Glutamatergic neuron (in vitro differentiated cells): ENCODE data around the gene PRKG1. TPM values are rescaled to one million over a fixed set of nuclear protein-coding genes. Genes with fewer than 3 reads are reported as not detected.

Experiments
- DNase-seq: peaks from one replicate; pipeline ENCODE4 v3.0.0; 2022
- H3K27ac Mint-ChIP-seq: one replicate; pipeline ENCODE4 v1.8.0; 2020; ENCODE audit warnings: mild to moderate bottlenecking, mixed read lengths, inconsistent platforms; ENCODE audit not compliant: unreplicated experiment
- H3K27me3 Mint-ChIP-seq: one replicate; pipeline ENCODE4 v1.8.0; 2020; ENCODE audit warnings: mild to moderate bottlenecking, moderate library complexity, mixed read lengths, inconsistent platforms; ENCODE audit not compliant: unreplicated experiment
- H3K36me3 Mint-ChIP-seq: one replicate; pipeline ENCODE4 v1.8.0; 2020; ENCODE audit warnings: mild to moderate bottlenecking, mixed read lengths, inconsistent platforms; ENCODE audit not compliant: unreplicated experiment
- H3K4me1 Mint-ChIP-seq: one replicate; pipeline ENCODE4 v1.8.0; 2020; ENCODE audit warnings: mild to moderate bottlenecking, low read depth, mixed read lengths, inconsistent platforms; ENCODE audit not compliant: unreplicated experiment
- H3K4me3 Mint-ChIP-seq: one replicate; pipeline ENCODE4 v1.8.0; 2020; ENCODE audit warnings: mild to moderate bottlenecking, mixed read lengths, inconsistent platforms; ENCODE audit not compliant: unreplicated experiment
- H3K9me3 Mint-ChIP-seq: one replicate; pipeline ENCODE4 v1.8.0; 2020; ENCODE audit warnings: mild to moderate bottlenecking, moderate library complexity, mixed read lengths, inconsistent platforms; ENCODE audit not compliant: unreplicated experiment
- CTCF ChIP-seq: fragments of 200-600 bp; sonication (generic); IDR thresholded peaks from one replicate; pipeline ENCODE4 v1.5.0; 2021; ENCODE audit not compliant: partially characterized antibody, unreplicated experiment
- total RNA-seq: library from RNA; stranded (reverse); fragmentation: NEBNext Ultra II Directional; extraction: Animal tissue kit (Norgen Biotek cat#: 25700); gene quantifications from one replicate; pipeline ENCODE4 v1.2.1, GENCODE V29; 2021; ENCODE audit not compliant: unreplicated experiment

PRKG1 gene
- total RNA-seq, 1 donor from 2014 or later: 52.7 TPM

GRCh38 chr10:51171946-51172345 lies 97.7 kb downstream of the PRKG1 start:
- Mint-ChIP-seq H3K27ac (no peak overlapping the region), H3K4me3 (no peak overlapping the region), H3K9me3 (no peaks in the 10 kb centered on the region), H3K4me1 (peaks cover 2% of the 10 kb centered on the region), H3K27me3 (peaks cover 2% of the 10 kb centered on the region), H3K36me3 (no peaks in the 10 kb centered on the region)
- no peak for TF ChIP-seq CTCF
- DNase-seq: no peak

DNA sequence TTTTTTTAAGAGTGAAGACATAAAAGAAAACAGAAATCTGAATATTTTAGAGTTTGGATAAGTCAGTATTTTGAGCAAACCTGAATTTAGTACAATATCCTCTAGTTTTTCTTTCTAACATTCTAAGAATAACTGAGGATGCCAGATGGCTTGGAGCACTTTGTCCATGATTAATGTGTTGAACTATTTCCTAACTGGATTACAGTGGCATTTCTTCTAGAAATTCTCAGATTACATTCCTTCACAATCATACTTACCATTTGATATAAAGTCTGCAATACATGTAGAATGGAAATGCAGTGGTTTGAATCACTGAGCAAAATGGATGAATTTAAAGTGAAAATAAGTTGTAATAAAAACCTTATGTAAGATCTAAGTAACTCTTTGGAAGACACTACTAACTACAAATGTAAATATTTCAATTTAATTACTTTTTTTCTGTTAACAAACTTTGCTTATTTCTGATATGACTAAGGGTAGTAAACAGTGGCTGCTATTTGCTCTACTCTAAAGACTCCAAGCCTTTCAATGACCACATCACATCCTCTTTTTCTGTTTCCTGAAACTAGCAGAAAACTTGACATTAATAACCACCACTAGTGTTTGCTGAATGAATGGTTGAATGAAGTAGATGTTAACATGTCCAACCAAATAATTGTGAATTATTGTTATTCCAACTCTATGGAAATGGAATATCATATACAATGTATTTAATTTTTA lies 102.8 kb downstream of the PRKG1 start:
- H3K27me3 Mint-ChIP-seq: no peaks in the 10 kb centered on the region
- no peak for TF ChIP-seq CTCF
- H3K36me3 Mint-ChIP-seq: no peaks in the 10 kb centered on the region
- DNase-seq: no peak
- no peak overlapping the region for H3K4me3 Mint-ChIP-seq
- no peak overlapping the region for H3K27ac Mint-ChIP-seq
- no peaks in the 10 kb centered on the region for H3K4me1 Mint-ChIP-seq
- H3K9me3 Mint-ChIP-seq: no peaks in the 10 kb centered on the region

GRCh38 chr10:51178634-51179033 lies 104.3 kb downstream of the PRKG1 start:
- H3K27me3 Mint-ChIP-seq: no peaks in the 10 kb centered on the region
- no peak overlapping the region for H3K4me3 Mint-ChIP-seq
- no peaks in the 10 kb centered on the region for H3K9me3 Mint-ChIP-seq
- H3K27ac Mint-ChIP-seq: no peak overlapping the region
- no peak for DNase-seq
- H3K4me1 Mint-ChIP-seq: no peaks in the 10 kb centered on the region
- no peaks in the 10 kb centered on the region for H3K36me3 Mint-ChIP-seq
- no peak for TF ChIP-seq CTCF

GRCh38 chr10:51180141-51180540 lies 105.9 kb downstream of the PRKG1 start:
- TF ChIP-seq CTCF: no peak
- H3K27me3 Mint-ChIP-seq: no peaks in the 10 kb centered on the region
- no peak overlapping the region for H3K27ac Mint-ChIP-seq
- no peaks in the 10 kb centered on the region for H3K9me3 Mint-ChIP-seq
- no peaks in the 10 kb centered on the region for H3K4me1 Mint-ChIP-seq
- DNase-seq: no peak
- H3K4me3 Mint-ChIP-seq: no peak overlapping the region
- H3K36me3 Mint-ChIP-seq: no peaks in the 10 kb centered on the region

DNA sequence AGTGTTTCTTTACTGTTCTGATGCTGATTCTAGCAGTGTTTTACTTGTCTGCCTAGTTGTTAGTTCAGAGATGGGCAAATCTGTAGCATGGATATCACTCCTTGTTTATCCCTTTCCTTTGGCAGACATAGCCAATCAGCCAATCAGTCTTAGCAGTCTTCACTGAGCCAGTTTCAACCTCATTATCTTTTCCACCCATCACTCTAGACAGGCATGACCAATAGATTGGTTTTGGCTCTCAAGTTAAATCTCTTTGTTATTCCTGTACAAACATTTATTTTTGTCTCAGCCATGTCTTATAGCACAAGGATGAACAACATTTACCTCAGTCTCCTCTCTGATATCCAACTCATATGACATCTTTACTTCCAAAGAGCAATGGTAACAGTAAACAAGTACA lies 109.5 kb downstream of the PRKG1 start:
- Mint-ChIP-seq H3K4me3 (no peak overlapping the region), H3K36me3 (no peaks in the 10 kb centered on the region), H3K27me3 (no peaks in the 10 kb centered on the region), H3K9me3 (no peaks in the 10 kb centered on the region), H3K27ac (no peak overlapping the region), H3K4me1 (no peaks in the 10 kb centered on the region)
- no peak for TF ChIP-seq CTCF
- DNase-seq: no peak
